HCEC 1CT (cell line): Measurements from ENCODE around the gene LRRC3B.
A peak's percentile ranks its signal among the peaks of the same experiment; 100 is the strongest.

Source experiments
- DNase-seq: peaks from one replicate; pipeline ENCODE4 v3.0.0-alpha.2; 2017

The LRRC3B gene

GRCh38 chr3:26631390-26631738 is 8.8 kb downstream of the LRRC3B start:
- DNase-seq, result no peak

GRCh38 chr3:26634601-26635000 is 12.0 kb downstream of the LRRC3B start:
- DNase-seq, result no peak

- no peak for DNase-seq
These were observed 13.6 kb downstream of the LRRC3B start for GRCh38 chr3:26636096-26636727.

DNA sequence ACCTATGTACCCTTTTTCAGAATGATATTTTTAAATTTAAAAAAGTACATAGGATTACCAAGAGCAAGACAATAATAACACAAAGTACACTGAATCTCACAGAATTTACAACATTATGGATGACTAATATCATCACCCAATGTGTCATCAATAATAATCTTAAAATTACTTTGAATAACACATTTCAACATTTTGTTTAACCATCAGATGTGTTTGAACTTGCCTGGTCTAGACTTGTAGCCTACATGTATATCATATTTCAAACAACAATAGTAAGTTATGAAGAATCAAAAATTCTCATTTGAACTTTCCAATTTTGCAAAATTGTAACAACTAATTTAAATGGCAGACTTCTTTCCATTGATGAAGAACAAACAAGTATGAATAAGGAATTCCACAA is 15.1 kb downstream of the LRRC3B start:
- DNase-seq, result no peak

GRCh38 chr3:26638113-26638512 is 15.5 kb downstream of the LRRC3B start:
- no peak for DNase-seq

GRCh38 chr3:26639339-26639738 is 16.8 kb downstream of the LRRC3B start:
- DNase-seq, result no peak

GRCh38 chr3:26647078-26647477 is 24.5 kb downstream of the LRRC3B start:
- DNase-seq, result no peak

GRCh38 chr3:26648461-26648860 is 25.9 kb downstream of the LRRC3B start:
- no peak for DNase-seq

DNA sequence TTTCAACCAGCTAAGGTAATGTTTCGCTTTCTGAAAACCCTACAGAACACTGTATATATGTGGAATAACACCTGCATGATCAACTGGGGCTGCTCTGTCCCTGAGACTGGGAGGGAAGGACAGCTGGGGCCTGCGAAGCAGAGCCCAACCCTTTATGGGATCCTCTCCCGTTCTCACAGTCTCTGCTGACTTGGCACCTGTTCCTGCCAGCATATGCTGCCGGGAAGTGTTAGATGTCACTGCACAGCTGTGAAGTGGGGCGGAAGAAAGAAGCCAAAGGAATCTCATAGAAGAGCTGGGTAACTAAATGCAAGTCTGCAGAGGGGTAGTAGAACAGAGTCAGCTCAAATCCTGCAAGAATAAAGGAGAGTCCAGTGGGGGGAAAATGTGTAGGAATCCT is 29.6 kb downstream of the LRRC3B start:
- no peak for DNase-seq

- no peak for DNase-seq
These were observed 31.3 kb downstream of the LRRC3B start for GRCh38 chr3:26653811-26654425.

DNA sequence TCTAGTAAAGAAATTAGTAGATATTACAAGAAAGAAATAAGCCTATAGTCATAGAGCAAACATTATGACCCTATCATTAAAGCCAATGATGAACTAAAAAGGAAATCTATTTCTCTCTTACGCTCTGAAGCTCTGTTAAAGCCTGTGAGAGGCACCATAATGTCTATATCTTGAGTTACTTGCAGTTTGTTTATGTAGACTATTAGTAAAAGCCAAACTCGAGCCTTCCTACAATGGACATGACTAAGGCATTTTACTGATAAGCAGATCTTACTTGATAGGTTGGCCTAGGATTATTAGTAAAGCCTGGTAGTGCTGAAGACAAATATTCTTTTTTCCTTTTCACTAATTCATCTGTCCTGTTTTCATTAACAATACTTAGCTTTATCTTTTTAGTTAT is 32.7 kb downstream of the LRRC3B start:
- no peak for DNase-seq

GRCh38 chr3:26657348-26657976 is 34.9 kb downstream of the LRRC3B start:
- DNase-seq, result no peak

GRCh38 chr3:26668171-26668570 is 45.6 kb downstream of the LRRC3B start:
- DNase-seq, result no peak

DNA sequence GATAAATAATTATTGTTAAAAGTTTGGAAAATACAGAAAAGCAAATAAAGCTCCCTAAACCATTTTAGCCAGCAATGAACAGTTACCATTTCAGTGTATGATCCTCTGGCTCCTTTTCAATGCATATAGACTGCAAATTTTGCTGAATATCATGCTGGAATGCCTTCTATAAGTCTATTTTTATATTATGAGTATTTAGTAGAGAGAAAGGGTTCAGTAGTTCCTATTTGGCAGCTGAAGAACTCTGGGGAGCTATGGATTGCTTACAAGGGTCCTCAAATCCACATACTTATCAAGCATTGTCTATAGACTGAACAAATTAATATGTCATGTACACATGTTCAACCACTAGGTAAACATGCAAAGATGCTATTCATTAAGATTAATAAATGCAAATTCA is 46.1 kb downstream of the LRRC3B start:
- DNase-seq, result no peak

DNA sequence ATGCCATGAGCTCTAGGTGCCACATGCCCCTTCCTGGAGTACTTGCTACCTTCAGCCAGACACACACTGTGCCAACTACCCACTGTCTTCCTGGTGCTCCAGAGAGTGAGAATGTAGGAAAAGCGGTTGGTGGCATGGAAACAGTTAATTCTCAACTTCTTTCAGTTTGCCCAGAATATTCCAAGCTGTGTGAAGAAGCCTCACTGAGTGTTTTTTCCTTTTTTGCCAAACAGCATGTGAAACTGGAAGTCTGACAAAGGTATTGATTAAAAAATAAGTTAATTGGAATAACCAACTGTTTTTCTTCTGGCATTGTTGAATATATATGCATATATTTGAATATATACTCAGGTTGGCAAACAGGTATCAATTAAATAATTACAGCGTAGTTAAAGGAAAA is 52.8 kb downstream of the LRRC3B start:
- DNase-seq, result no peak

DNA sequence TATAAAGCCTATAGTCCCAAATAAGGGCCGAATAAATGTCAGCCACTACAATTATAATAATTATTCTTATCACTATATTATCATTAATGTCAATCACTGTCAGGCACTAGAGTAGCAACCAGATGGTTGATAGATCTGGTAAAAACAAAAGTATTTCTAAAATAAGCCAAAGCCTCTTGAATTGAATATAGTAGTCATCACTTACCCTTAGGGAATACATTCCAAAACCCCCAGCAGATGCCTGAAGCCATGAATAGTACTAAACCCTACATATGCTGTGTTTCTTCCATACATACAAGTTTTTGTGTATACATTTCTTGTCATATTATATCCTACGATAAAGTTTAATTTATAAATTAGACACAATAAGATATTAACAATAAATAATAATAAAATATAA is 59.1 kb downstream of the LRRC3B start:
- DNase-seq, result no peak

DNA sequence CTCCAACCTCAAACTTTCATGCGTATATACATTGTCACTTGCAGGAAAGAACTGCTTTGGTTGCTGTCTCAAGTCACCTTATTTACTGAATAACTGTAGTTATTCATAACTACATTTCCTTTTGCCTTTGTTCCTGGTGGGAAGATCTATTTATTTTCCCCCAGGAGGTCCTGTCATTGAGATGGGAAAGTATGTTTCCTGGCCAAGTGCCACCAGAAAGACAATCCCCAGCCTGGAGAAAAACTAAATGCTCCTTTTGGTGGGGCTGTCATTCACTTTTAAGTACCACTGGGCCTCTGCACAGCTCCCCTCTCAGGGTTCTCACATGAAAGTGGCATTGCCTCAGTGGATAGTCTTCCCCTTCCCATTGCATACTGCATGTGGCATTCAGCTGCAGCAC is 59.8 kb downstream of the LRRC3B start:
- DNase-seq, result no peak

DNA sequence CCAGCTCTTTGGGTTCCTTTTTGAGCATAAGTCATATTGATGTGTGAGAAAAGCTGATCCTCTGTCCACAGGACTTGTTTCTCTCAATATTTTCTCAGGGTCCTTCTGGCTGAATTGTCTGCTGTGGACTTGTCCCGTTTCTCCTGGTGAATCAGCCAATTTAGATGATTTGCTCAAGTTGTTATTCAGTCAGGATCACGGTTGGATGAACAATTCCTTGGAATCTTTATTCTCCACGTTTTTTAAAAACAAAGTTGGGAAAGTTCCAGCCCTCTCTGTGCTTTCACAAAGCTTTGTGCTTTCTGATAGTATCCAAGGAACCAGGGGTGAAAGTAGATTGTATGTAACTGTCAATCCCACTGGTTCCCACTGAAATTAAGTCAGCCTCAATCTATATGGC is 61.3 kb downstream of the LRRC3B start:
- no peak for DNase-seq

DNA sequence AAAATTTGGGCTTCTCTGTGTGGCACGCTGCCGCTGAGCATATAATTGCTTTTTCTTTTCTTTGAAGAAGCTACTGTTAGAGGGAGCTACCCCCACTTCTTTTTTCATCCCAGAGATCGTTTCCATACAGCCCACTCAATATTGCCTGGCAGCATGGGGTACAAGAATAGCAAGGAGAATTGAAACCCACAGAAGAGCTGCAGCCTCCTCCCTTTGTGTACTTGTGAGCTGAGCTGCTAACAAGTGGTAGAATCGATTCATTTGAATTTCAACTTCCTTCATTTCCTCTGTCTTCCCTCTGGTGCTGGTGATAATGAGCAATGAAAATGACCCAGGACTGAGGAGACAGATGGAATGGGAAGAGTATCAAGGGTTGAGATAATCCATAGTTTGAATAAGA is 64.9 kb downstream of the LRRC3B start:
- DNase-seq, result no peak

DNA sequence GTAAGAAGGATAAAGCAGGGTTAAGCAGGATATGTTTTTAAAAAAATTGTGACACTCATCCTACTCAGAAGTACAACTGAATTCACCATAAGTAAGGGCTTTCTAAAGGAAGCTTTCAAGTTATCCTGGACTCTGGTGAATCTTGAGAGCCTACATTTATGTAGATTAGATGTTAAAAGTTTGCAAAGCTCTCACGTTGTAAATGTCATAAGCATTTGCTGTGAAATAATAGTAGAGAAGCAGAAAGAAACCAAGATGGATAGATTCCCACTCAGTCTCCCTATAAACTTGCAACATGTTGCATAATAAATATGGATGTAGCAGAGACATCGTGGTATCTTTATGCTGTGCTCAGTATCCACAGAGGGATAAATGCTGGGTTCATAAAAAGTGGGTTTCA is 77.0 kb downstream of the LRRC3B start:
- DNase-seq, result no peak

DNA sequence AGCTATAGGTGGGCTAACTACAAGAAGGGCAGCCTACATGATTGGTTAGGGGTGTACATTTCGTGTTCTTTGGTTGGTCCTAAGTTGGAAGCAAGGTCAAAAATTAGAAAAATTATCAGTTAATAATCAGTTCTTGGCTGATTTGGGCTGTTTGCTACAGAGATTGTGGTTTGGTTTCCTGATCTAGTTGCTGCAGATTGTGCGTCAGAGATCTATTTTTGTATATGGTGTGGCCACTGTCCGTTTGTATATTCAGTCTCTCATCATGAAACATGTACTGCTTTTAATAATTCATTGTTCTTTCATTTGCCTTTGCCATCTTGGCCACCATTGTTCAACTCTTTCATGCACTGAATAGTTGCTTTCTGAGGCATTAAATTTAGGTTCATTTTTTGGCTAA is 80.9 kb downstream of the LRRC3B start:
- DNase-seq, result no peak

DNA sequence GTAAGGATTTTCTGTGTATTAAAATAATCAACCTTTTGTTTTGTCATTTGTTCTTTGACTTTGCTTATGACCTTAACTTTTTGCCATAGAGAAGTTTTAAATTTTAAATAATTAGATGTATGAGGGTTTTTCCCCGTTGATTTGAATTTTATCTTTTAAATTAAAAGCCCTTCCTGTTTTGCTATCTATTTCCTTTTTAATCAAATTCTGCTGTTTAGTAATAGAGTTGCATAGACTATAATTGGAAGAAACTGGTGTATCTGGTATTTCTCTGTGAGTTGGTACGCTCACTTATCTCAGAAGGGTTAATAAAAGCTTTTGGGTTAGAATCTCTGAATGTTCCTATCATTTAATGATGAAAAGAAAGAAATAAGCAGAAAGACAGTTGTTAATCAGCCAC is 82.2 kb downstream of the LRRC3B start:
- no peak for DNase-seq

- DNase-seq, result no peak
These were observed 85.9 kb downstream of the LRRC3B start for GRCh38 chr3:26708501-26708900.

DNA sequence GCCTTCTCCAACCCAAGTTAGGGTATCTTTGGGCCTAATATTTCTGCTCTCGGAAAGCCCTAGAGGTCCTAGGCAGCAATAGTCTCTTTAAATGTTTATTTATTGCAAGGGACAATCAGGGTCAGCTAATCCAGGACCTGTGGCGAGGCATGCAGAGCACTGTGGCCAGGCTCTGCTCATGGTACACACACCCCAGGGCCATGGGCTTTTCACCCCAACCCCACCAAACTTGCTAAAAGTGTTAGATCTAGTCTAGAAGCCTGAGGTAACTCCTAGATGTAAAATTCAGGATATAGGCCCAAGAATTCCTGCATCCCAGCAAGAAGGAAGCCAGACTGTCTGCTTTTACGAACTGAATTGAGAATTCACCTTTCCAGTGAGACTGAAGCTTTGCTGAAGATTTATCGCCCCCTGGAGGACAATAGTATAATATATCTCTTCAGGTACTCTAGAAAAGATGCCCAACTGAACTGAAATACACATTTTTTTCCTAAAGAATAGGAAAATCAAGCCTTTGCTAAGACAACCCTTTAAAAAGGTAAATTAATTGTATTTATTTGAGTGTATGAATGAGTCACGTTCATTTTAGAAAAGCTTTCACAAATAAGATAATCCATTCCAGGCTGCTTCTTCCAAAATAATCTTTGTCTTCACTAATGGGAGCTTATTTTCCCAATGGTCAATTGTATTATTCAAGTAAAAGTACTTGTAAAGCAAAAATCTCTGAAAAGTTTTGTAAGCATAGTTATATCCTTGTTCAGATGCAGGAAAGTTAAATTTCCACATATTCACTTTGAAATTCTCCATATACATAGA is 89.8 kb downstream of the LRRC3B start:
- peak; percentile 10 for DNase-seq
